Ovary (tissue), 9 donors: ENCODE data around the gene GALNT5. TPM values are rescaled to one million over a fixed set of nuclear protein-coding genes. Genes with fewer than 3 reads are reported as not detected.

Source experiments
- DNase-seq, 5 donors: peaks; one replicate each; pipeline ENCODE4 v3.0.0-alpha.2; 2019 to 2020
- H3K27ac ChIP-seq, 2 donors: fragments of 200-600 bp; one replicate each; pipeline versions ENCODE4 v1.5.1 to v1.8.0; 2019 to 2022
- H3K27me3 ChIP-seq: fragments of 200-600 bp; one replicate; pipeline ENCODE4 v1.8.0; 2022
- H3K36me3 ChIP-seq: fragments of 200-600 bp; sonication (generic); one replicate; pipeline ENCODE4 v1.5.1; 2019
- H3K4me1 ChIP-seq: one replicate; pipeline ENCODE4 v1.8.1; 2013; ENCODE audit warnings: mild to moderate bottlenecking, moderate library complexity; ENCODE audit not compliant: insufficient read depth
- H3K4me3 ChIP-seq: fragments of 200-600 bp; sonication (generic); one replicate; pipeline ENCODE4 v1.5.1; 2017
- H3K9me3 ChIP-seq, 2 donors: fragments of 200-600 bp in 1 of 2; sonication (generic) in 1 of 2; one replicate each; pipeline versions ENCODE4 v1.5.1 to v1.8.1; 2013 to 2019; ENCODE audit warnings: mild to moderate bottlenecking in 1 of 2, moderate library complexity in 1 of 2
- CTCF ChIP-seq, 3 donors: fragments of 450-650 bp in 2 of 3; fragments of 200-600 bp in 1 of 3; IDR thresholded peaks; one replicate each; pipeline versions ENCODE4 v1.5.1 to v1.8.0; 2016 to 2022; ENCODE audit warnings: antibody characterized with exemption in 3 of 3, mild to moderate bottlenecking in 1 of 3
- EP300 ChIP-seq: sonication (generic); formaldehyde crosslinking; IDR thresholded peaks from one replicate; pipeline ENCODE4 v1.6.1; 2017; ENCODE audit warnings: antibody characterized with exemption
- POLR2A ChIP-seq: fragments of 450-650 bp; IDR thresholded peaks from one replicate; pipeline ENCODE4 v1.6.1; 2017; ENCODE audit warnings: antibody characterized with exemption, mild to moderate bottlenecking, moderate library complexity
- WGBS, 3 donors: extraction: QIAGEN DNeasy Blood & Tissue Kit in 1 of 3; methylation state at CpG; one replicate each; pipeline versions ENCODE4 v1.1.5 to v1.1.7; 2013 to 2017; 5-methylcytosine and 5-hydroxymethylcytosine counted together
- intact Hi-C, 4 donors: fragments of 100-400 bp; cut with DNase I; formaldehyde crosslinking; loops; one replicate each; pipeline versions ENCODE4 v1.11.0 to v1.15.1; 2022 to 2023
- polyA plus RNA-seq, 2 donors: library from polyadenylated mRNA; stranded (reverse); fragments of 200-250 nt in 1 of 2; fragments of 350-450 nt in 1 of 2; fragmentation: Illumina TruSeq in 1 of 2; extraction: RNeasy Lipid Tissue Mini Kit (QIAGEN cat#74804) in 1 of 2; gene quantifications; one replicate each; pipeline ENCODE4 v1.2.3, GENCODE V29; 2013 to 2014
- total RNA-seq, 7 donors: library from RNA; depleted of rRNA in 2 of 7; stranded (reverse); fragments of >200 nt in 2 of 7; fragmentation: NEBNext Ultra II Directional in 3 of 7; extraction: Animal tissue kit (Norgen Biotek cat#: 25700) in 3 of 7; gene quantifications; one replicate each; pipeline versions ENCODE4 v1.1.0 to v1.2.4, GENCODE V29; 2016 to 2023
- donor health status: DM: no; HTN: no; CAD: no; lungs with moderate emphysema.
- donor health status: DM: no; HTN: no; CAD: no.
- donor health status: Bipolar disorder and iron deficiency.
- donor health status: DM: yes; HTN: yes; CAD: no.
- donor health status: DM: no; HTN: no; CAD: no.
- donor health status: DM: yes; HTN: yes; CAD: no.

Gene GALNT5
- total and polyA plus RNA-seq, 9 donors: 0.05 to 0.80 (median 0.15) TPM; not detected in 4

- WGBS, 3 donors: 30 to 45% (median 35%) methylated on average over 4 of the region's 4 CpGs
- TF ChIP-seq CTCF (IDR thresholded peaks at IDR 0.05): no peak
- no peak for TF ChIP-seq EP300
- no peak for TF ChIP-seq POLR2A
- no peaks in the 10 kb centered on the region for H3K9me3 ChIP-seq
- no peaks in the 10 kb centered on the region for H3K4me1 ChIP-seq
- intact Hi-C loops: no loop called here
- no peak overlapping the region for H3K27ac ChIP-seq
- no peak overlapping the region for H3K4me3 ChIP-seq
- H3K27me3 ChIP-seq: no peaks in the 10 kb centered on the region
- H3K36me3 ChIP-seq: no peaks in the 10 kb centered on the region
- DNase-seq: no peak
Measured at GRCh38 chr2:157305723-157306110, 48.2 kb downstream of the GALNT5 start.

- Histone ChIP-seq H3K27ac (no peak overlapping the region), H3K27me3 (no peaks in the 10 kb centered on the region), H3K4me1 (no peaks in the 10 kb centered on the region), H3K4me3 (no peak overlapping the region), H3K36me3 (no peaks in the 10 kb centered on the region), H3K9me3 (no peaks in the 10 kb centered on the region)
- intact Hi-C loops: no loop called here
- TF ChIP-seq CTCF (IDR thresholded peaks at IDR 0.05) (no peak), POLR2A (no peak), EP300 (no peak)
- 47 to 59% (median 49%) methylated on average over 1 of the region's 1 CpG for WGBS, 3 donors
- no peak for DNase-seq
Measured at GRCh38 chr2:157307021-157307420, 49.5 kb downstream of the GALNT5 start.

GRCh38 chr2:157309878-157310277 lies 52.4 kb downstream of the GALNT5 start:
- H3K36me3 ChIP-seq: no peaks in the 10 kb centered on the region
- TF ChIP-seq EP300 (no peak), POLR2A (no peak), CTCF (IDR thresholded peaks at IDR 0.05) (no peak)
- 77 to 87% (median 86%) methylated on average over 2 of the region's 2 CpGs for WGBS, 3 donors
- no peak for DNase-seq
- no peaks in the 10 kb centered on the region for H3K9me3 ChIP-seq
- no peaks in the 10 kb centered on the region for H3K27me3 ChIP-seq
- H3K27ac ChIP-seq: no peak overlapping the region
- no peaks in the 10 kb centered on the region for H3K4me1 ChIP-seq
- no peak overlapping the region for H3K4me3 ChIP-seq
- intact Hi-C loops: no loop called here

- Histone ChIP-seq H3K4me1 (no peaks in the 10 kb centered on the region), H3K36me3 (no peaks in the 10 kb centered on the region), H3K27me3 (no peaks in the 10 kb centered on the region), H3K4me3 (no peak overlapping the region), H3K27ac (no peak overlapping the region), H3K9me3 (no peaks in the 10 kb centered on the region)
- no peak for DNase-seq
- no peak for TF ChIP-seq EP300
- TF ChIP-seq CTCF (IDR thresholded peaks at IDR 0.05): no peak
- no peak for TF ChIP-seq POLR2A
- intact Hi-C loops: no loop called here
- 69 to 83% (median 70%) methylated on average over 1 of the region's 1 CpG for WGBS, 3 donors
Measured at GRCh38 chr2:157311706-157312105, 54.2 kb downstream of the GALNT5 start.
